Sigmoid colon (tissue), 7 donors: ENCODE results near the gene PLS1. TPM values are rescaled to one million over a fixed set of nuclear protein-coding genes. Genes with fewer than 3 reads are reported as not detected.
"Not testable (repeated sequence)": the region's sequence is repeated elsewhere in the genome, so short reads cannot be mapped to it uniquely, and the experiment has no call there.

Experiments
- DNase-seq: peaks from one replicate; pipeline ENCODE4 v3.0.0-alpha.2; 2019
- H3K27ac ChIP-seq, 4 donors: fragments of 200-600 bp; sonication (generic); one replicate each; pipeline ENCODE4 v1.5.1; 2016 to 2019; ENCODE audit warnings: mild to moderate bottlenecking in 1 of 4
- H3K27me3 ChIP-seq, 3 donors: fragments of 200-600 bp; sonication (generic); one replicate each; pipeline ENCODE4 v1.5.1; 2019; ENCODE audit warnings: mild to moderate bottlenecking in 1 of 3
- H3K36me3 ChIP-seq, 4 donors: fragments of 200-600 bp; sonication (generic); one replicate each; pipeline ENCODE4 v1.5.1; 2016 to 2019
- H3K4me1 ChIP-seq, 4 donors: fragments of 200-600 bp; sonication (generic); one replicate each; pipeline ENCODE4 v1.5.1; 2017 to 2019
- H3K4me3 ChIP-seq, 4 donors: fragments of 200-600 bp; sonication (generic); one replicate each; pipeline ENCODE4 v1.5.1; 2017 to 2019; ENCODE audit warnings: mild to moderate bottlenecking in 2 of 4, moderate library complexity in 1 of 4
- H3K9me3 ChIP-seq, 4 donors: fragments of 200-600 bp in 3 of 4; sonication (generic) in 3 of 4; one replicate each; pipeline versions ENCODE4 v1.5.1 to v1.6.1; 2013 to 2019
- EP300 ChIP-seq, 4 donors: sonication (generic); formaldehyde crosslinking; IDR thresholded peaks; one replicate each; pipeline ENCODE4 v1.6.1; 2017; ENCODE audit warnings: antibody characterized with exemption in 4 of 4
- POLR2A ChIP-seq, 2 donors: fragments of 450-650 bp; IDR thresholded peaks; one replicate each; pipeline ENCODE4 v1.6.1; 2016; ENCODE audit warnings: antibody characterized with exemption in 2 of 2, mild to moderate bottlenecking in 2 of 2, moderate library complexity in 2 of 2
- POLR2AphosphoS5 ChIP-seq, 4 donors: sonication (generic); formaldehyde crosslinking; IDR thresholded peaks; one replicate each; pipeline ENCODE4 v1.6.1; 2017; ENCODE audit warnings: antibody characterized with exemption in 4 of 4
- WGBS, 2 donors: extraction: QIAGEN DNeasy Blood & Tissue Kit; methylation state at CpG; one replicate each; pipeline ENCODE4 v1.1.7; 2013; 5-methylcytosine and 5-hydroxymethylcytosine counted together
- intact Hi-C: fragments of 100-400 bp; cut with DNase I; formaldehyde crosslinking; loops from one replicate; pipeline ENCODE4 v1.15.1; 2023
- polyA plus RNA-seq, 3 donors: library from polyadenylated mRNA; stranded (reverse); fragments of 200-250 nt; gene quantifications; one replicate each; pipeline ENCODE4 v1.2.3, GENCODE V29; 2013
- total RNA-seq, 4 donors: library from RNA; depleted of rRNA; stranded (reverse); fragments of >200 nt; gene quantifications; one replicate each; pipeline ENCODE4 v1.1.0, GENCODE V29; 2016
- TF ChIP-seq, protein P1 (sequence below), 4 experiments: fragments of 450-650 bp in 3 of 4; fragments of 200-600 bp in 1 of 4; IDR thresholded peaks; one replicate each; pipeline ENCODE4 v1.5.1; 2016 to 2019; ENCODE audit warnings: antibody characterized with exemption in 4 of 4, mild to moderate bottlenecking in 3 of 4, moderate library complexity in 2 of 4
- donor health status: healthy with polysubstance abuse.
- donor health status: Bipolar disorder and iron deficiency.
- donor health status: healthy.

PLS1 gene
- total and polyA plus RNA-seq, 7 donors, result 0.55 to 366 (median 1.8) TPM

DNA sequence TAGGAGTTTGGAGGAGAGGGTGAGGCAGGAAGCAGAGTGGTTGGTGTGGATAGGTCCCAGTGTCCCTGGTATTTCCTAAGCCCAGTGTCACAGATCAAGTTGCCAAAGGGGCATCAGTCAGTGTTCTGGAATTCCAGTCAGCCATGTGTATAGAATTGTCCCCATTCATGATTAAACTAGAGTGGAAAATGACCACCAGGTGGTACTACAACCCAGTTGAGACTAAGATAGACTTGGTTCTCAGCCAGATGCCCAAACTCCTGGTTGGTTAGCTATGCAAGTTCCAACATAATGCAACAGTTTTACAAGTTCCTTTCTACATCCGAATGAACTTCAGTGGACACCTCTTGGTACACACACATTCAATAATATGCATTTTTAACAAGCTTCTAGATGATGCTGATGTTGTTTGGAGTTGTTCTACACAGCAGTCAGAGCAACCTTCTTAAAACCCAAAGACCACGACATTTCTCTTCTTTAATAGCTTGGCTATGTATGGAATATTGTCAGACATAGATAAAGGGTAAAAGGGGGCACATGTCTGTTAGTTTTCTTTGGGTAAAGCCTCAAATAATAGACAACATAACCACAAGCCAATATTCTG, 9.3 kb upstream of the PLS1 start:
- WGBS, 2 donors, result 47 to 48% methylated on average over 2 of the region's 2 CpGs
- Histone ChIP-seq H3K36me3 (no peaks in the 10 kb centered on the region), H3K9me3 (no peaks in the 10 kb centered on the region), H3K4me3 (no peak overlapping the region), H3K27ac (no peak overlapping the region), H3K27me3 (no peaks in the 10 kb centered on the region), H3K4me1 (peaks cover 0 to 3% (median 0%) of the 10 kb centered on the region in 4 donors)
- DNase-seq, result no peak
- TF ChIP-seq, protein P1, sequence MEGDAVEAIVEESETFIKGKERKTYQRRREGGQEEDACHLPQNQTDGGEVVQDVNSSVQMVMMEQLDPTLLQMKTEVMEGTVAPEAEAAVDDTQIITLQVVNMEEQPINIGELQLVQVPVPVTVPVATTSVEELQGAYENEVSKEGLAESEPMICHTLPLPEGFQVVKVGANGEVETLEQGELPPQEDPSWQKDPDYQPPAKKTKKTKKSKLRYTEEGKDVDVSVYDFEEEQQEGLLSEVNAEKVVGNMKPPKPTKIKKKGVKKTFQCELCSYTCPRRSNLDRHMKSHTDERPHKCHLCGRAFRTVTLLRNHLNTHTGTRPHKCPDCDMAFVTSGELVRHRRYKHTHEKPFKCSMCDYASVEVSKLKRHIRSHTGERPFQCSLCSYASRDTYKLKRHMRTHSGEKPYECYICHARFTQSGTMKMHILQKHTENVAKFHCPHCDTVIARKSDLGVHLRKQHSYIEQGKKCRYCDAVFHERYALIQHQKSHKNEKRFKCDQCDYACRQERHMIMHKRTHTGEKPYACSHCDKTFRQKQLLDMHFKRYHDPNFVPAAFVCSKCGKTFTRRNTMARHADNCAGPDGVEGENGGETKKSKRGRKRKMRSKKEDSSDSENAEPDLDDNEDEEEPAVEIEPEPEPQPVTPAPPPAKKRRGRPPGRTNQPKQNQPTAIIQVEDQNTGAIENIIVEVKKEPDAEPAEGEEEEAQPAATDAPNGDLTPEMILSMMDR (IDR thresholded peaks at IDR 0.05), result peak; percentile 7 to 57 (median 48)
- peak in 1 of 4 donors; percentile 57 for TF ChIP-seq POLR2AphosphoS5 (IDR thresholded peaks at IDR 0.05)
- no peak for TF ChIP-seq POLR2A (IDR thresholded peaks at IDR 0.05)
- intact Hi-C loops, result loop anchor here (5.0 kb wide), 1 partner anchor 405 kb away; no protein-coding TSS in a partner anchor

DNA sequence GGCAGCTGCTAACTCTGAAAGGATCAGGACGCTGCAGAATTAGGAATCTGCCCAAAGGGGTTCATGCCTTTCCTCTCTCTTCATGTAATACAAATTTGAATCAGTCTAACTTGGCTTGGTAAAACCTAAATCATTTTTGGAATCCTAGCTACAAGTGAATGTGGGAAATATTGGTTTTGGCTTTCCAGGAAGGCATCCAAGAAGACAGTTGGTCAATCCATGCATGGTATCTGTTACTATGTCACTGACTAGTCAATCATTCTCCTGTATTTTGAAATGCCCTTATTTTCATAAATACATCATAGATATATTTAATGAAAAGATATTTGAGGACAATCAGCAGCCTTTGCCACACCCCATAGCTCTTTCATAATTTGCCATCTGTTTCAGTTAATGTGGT, 7.5 kb upstream of the PLS1 start:
- intact Hi-C loops, result loop anchor here (5.0 kb wide), 1 partner anchor 404 kb away; no protein-coding TSS in a partner anchor
- H3K4me1 ChIP-seq, result peaks cover 0 to 3% (median 0%) of the 10 kb centered on the region in 4 donors
- no peak overlapping the region for H3K4me3 ChIP-seq
- H3K9me3 ChIP-seq, result no peaks in the 10 kb centered on the region
- no peak for DNase-seq
- no peak for TF ChIP-seq POLR2A (IDR thresholded peaks at IDR 0.05)
- TF ChIP-seq POLR2AphosphoS5 (IDR thresholded peaks at IDR 0.05), result no peak
- TF ChIP-seq, protein P1 (IDR thresholded peaks at IDR 0.05), result no peak
- no peak for TF ChIP-seq EP300 (IDR thresholded peaks at IDR 0.05)
- no peaks in the 10 kb centered on the region for H3K36me3 ChIP-seq
- H3K27ac ChIP-seq, result no peak overlapping the region
- H3K27me3 ChIP-seq, result no peaks in the 10 kb centered on the region
- 88 to 92% methylated on average over 1 of the region's 1 CpG for WGBS, 2 donors

DNA sequence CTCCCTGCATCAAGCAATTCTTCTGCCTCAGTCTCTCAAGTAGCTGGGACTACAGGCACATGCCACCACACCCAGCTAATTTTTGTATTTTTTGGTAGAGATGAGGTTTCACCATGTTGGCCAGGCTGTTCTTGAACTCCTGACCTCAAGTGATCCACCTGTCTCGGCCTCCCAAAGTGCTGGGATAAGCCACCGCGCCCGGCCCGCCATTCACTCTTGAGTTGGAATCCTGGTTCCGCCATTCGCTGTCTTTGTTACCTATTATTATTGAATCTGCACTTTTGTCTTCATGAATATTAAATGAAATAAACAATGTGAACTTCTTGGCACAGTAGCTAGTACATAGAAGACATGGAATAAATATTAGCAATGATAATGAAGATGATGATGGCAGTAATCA, 3.9 kb upstream of the PLS1 start:
- H3K27ac ChIP-seq, H3K4me3 ChIP-seq, H3K27me3 ChIP-seq, DNase-seq, H3K36me3 ChIP-seq, H3K9me3 ChIP-seq, intact Hi-C loops: not testable (repeated sequence)
- 97 to 98% methylated on average over 7 of the region's 7 CpGs for WGBS, 2 donors
- H3K4me1 ChIP-seq, result peaks cover 0 to 13% (median 9%) of the 10 kb centered on the region in 4 donors

DNA sequence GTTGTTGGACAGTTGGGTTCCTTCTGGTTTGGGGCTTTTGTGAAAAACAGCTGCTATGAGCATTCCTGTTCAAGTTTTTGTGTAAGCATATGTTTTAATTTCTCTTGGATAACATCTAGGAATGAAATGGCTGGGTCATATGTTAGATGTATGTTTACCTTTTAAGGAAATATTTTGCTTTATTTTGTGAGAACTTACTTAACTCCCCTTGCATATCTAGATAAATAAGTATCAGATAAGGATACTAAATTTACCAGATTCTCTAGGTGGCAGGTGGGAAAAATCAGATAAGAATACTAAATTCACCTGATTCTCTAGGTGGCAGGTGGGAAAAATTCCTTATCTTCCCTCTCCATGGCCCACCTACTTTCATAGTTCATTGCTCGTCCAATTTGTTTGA, 1.1 kb upstream of the PLS1 start:
- 3 to 35% methylated on average over 1 of the region's 1 CpG for WGBS, 2 donors
- no peak for TF ChIP-seq POLR2A (IDR thresholded peaks at IDR 0.05)
- no peak for TF ChIP-seq EP300 (IDR thresholded peaks at IDR 0.05)
- TF ChIP-seq POLR2AphosphoS5 (IDR thresholded peaks at IDR 0.05), result no peak
- TF ChIP-seq, protein P1 (IDR thresholded peaks at IDR 0.05), result no peak
- H3K4me3 ChIP-seq, result no peak overlapping the region
- H3K9me3 ChIP-seq, result no peaks in the 10 kb centered on the region
- no peaks in the 10 kb centered on the region for H3K36me3 ChIP-seq
- no peaks in the 10 kb centered on the region for H3K27me3 ChIP-seq
- H3K4me1 ChIP-seq, result peaks cover 0 to 13% (median 9%) of the 10 kb centered on the region in 4 donors
- intact Hi-C loops, result loop anchor here (1.0 to 5.0 kb wide), 2 partner anchors 16 to 127 kb away; partner anchors contain the start of gene TRPC1
- H3K27ac ChIP-seq, result no peak overlapping the region
- no peak for DNase-seq

DNA sequence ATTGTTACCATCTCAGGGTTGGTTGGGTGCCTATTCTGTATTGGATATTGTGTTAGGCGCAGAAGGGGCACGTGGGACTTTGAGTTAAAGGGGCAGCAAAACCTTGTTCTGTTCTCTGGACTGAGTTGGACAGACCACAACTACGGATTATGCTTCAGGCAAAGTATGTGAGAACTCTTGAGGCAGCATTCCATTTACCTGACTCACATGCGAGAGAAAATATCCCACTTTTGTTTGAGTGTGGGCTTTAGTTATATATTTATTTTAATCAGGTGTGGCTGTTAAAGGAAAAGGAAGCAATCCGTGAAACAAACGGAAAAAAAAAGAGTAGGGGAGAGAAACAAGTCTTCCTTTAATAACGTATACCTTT, 627 bp upstream of the PLS1 start:
- WGBS, 2 donors, result 4 to 18% methylated on average over 7 of the region's 7 CpGs
- H3K27ac ChIP-seq, result peak overlapping the region; percentile 20 to 73 (median 30)
- intact Hi-C loops, result loop anchor here (1.0 to 5.0 kb wide), 2 partner anchors 16 to 127 kb away; partner anchors contain the start of gene TRPC1

More for the DNA sequence above, 627 bp upstream of the PLS1 start:
- no peak for DNase-seq
- Histone ChIP-seq H3K4me3 (peak overlapping the region; percentile 44 to 64 (median 60)), H3K4me1 (peaks cover 0 to 13% (median 9%) of the 10 kb centered on the region in 4 donors), H3K36me3 (no peaks in the 10 kb centered on the region), H3K9me3 (no peaks in the 10 kb centered on the region), H3K27me3 (no peaks in the 10 kb centered on the region)
- TF ChIP-seq POLR2AphosphoS5 (IDR thresholded peaks at IDR 0.05) (no peak), POLR2A (IDR thresholded peaks at IDR 0.05) (no peak), EP300 (IDR thresholded peaks at IDR 0.05) (no peak)
- TF ChIP-seq, protein P1 (IDR thresholded peaks at IDR 0.05), result no peak
